ENCODE data around the gene LRP1.

The LRP1 gene

GRCh38 chr12:57133013-57133569 is 4.8 kb downstream of the LRP1 start:
- in situ Hi-C loops (cut with MboI; ENCODE audit: low sequenced_read_pairs) = no loop called here

- in situ Hi-C loops (cut with MboI; ENCODE audit: low sequenced_read_pairs) = no loop called here
Observed at GRCh38 chr12:57133916-57134315, 5.6 kb downstream of the LRP1 start.

GRCh38 chr12:57134949-57135348 is 6.7 kb downstream of the LRP1 start:
- in situ Hi-C loops (cut with MboI; ENCODE audit: low sequenced_read_pairs) = no loop called here

GRCh38 chr12:57135527-57136326 is 7.4 kb downstream of the LRP1 start:
- in situ Hi-C loops (cut with MboI; ENCODE audit: low sequenced_read_pairs) = no loop called here

GRCh38 chr12:57138526-57139272 is 10.4 kb downstream of the LRP1 start:
- in situ Hi-C loops (cut with MboI; ENCODE audit: low sequenced_read_pairs) = no loop called here

GRCh38 chr12:57139796-57140649 is 11.7 kb downstream of the LRP1 start:
- in situ Hi-C loops (cut with MboI; ENCODE audit: low sequenced_read_pairs) = no loop called here

GRCh38 chr12:57141249-57141648 is 13.0 kb downstream of the LRP1 start:
- in situ Hi-C loops (cut with MboI; ENCODE audit: low sequenced_read_pairs) = no loop called here

GRCh38 chr12:57142121-57142520 is 13.8 kb downstream of the LRP1 start:
- in situ Hi-C loops (cut with MboI; ENCODE audit: low sequenced_read_pairs) = no loop called here

GRCh38 chr12:57142727-57143126 is 14.4 kb downstream of the LRP1 start:
- in situ Hi-C loops (cut with MboI; ENCODE audit: low sequenced_read_pairs) = no loop called here

GRCh38 chr12:57143454-57143853 is 15.2 kb downstream of the LRP1 start:
- in situ Hi-C loops (cut with MboI; ENCODE audit: low sequenced_read_pairs) = no loop called here

GRCh38 chr12:57145460-57146059 is 17.3 kb downstream of the LRP1 start:
- in situ Hi-C loops (cut with MboI; ENCODE audit: low sequenced_read_pairs) = no loop called here

- in situ Hi-C loops (cut with MboI; ENCODE audit: low sequenced_read_pairs) = no loop called here
Observed at GRCh38 chr12:57146092-57146491, 17.8 kb downstream of the LRP1 start.

GRCh38 chr12:57146961-57147944 is 19.0 kb downstream of the LRP1 start, which contains the start of gene LRP1-AS:
Gene LRP1-AS (minus strand): TSS chr12:57147619.
- in situ Hi-C loops (cut with MboI; ENCODE audit: low sequenced_read_pairs) = no loop called here

GRCh38 chr12:57148469-57149244 is 20.4 kb downstream of the LRP1 start:
- in situ Hi-C loops (cut with MboI; ENCODE audit: low sequenced_read_pairs) = no loop called here

- in situ Hi-C loops (cut with MboI; ENCODE audit: low sequenced_read_pairs) = no loop called here
Observed at GRCh38 chr12:57149245-57149900, 21.1 kb downstream of the LRP1 start.

- in situ Hi-C loops (cut with MboI; ENCODE audit: low sequenced_read_pairs) = no loop called here
Observed at GRCh38 chr12:57150400-57151000, 22.2 kb downstream of the LRP1 start.

GRCh38 chr12:57151741-57152630 is 23.7 kb downstream of the LRP1 start:
- in situ Hi-C loops (cut with MboI; ENCODE audit: low sequenced_read_pairs) = no loop called here

Measured in hTERT RPE-1 (cell line).